GM19240 (cell line): Measurements from ENCODE around the gene ARL4A.
"Not testable (repeated sequence)": the region's sequence is repeated elsewhere in the genome, so short reads cannot be mapped to it uniquely, and the experiment has no call there.

ENCODE experiments used
- DNase-seq: peaks from one replicate; pipeline ENCODE4 v3.0.0; 2011; ENCODE audit warnings: low spot score; ENCODE audit not compliant: insufficient read length

Gene ARL4A

GRCh38 chr7:12686891-12687717 lies at the start of gene ARL4A:
ARL4A (plus strand) TSS chr7:12687633; CDS start chr7:12688255, 622 bp downstream.
- peak; percentile 49 for DNase-seq

GRCh38 chr7:12637819-12638592 lies 49.4 kb upstream of the ARL4A start:
- DNase-seq, result no peak

- no peak for DNase-seq
Measured at GRCh38 chr7:12638851-12639456, 48.5 kb upstream of the ARL4A start.

GRCh38 chr7:12640299-12641096 lies 46.9 kb upstream of the ARL4A start:
- no peak for DNase-seq

GRCh38 chr7:12641196-12641595 lies 46.2 kb upstream of the ARL4A start:
- no peak for DNase-seq

GRCh38 chr7:12642508-12642907 lies 44.9 kb upstream of the ARL4A start:
- DNase-seq, result no peak

GRCh38 chr7:12643001-12643643 lies 44.3 kb upstream of the ARL4A start:
- no peak for DNase-seq

- no peak for DNase-seq
Measured at GRCh38 chr7:12643644-12644043, 43.8 kb upstream of the ARL4A start.

- DNase-seq, result not testable (repeated sequence)
Measured at GRCh38 chr7:12645212-12645611, 42.2 kb upstream of the ARL4A start.

GRCh38 chr7:12646139-12646538 lies 41.3 kb upstream of the ARL4A start:
- DNase-seq, result no peak

GRCh38 chr7:12647364-12648219 lies 39.8 kb upstream of the ARL4A start:
- DNase-seq, result no peak

- no peak for DNase-seq
Measured at GRCh38 chr7:12648704-12649261, 38.6 kb upstream of the ARL4A start.

GRCh38 chr7:12649348-12649747 lies 38.1 kb upstream of the ARL4A start:
- DNase-seq, result no peak

- no peak for DNase-seq
Measured at GRCh38 chr7:12650080-12650479, 37.4 kb upstream of the ARL4A start.

- no peak for DNase-seq
Measured at GRCh38 chr7:12653110-12653509, 34.3 kb upstream of the ARL4A start.

GRCh38 chr7:12653518-12653917 lies 33.9 kb upstream of the ARL4A start:
- DNase-seq, result no peak

- no peak for DNase-seq
Measured at GRCh38 chr7:12655161-12655560, 32.3 kb upstream of the ARL4A start.

- not testable (repeated sequence) for DNase-seq
Measured at GRCh38 chr7:12660423-12660822, 27.0 kb upstream of the ARL4A start.

GRCh38 chr7:12660986-12661385 lies 26.4 kb upstream of the ARL4A start:
- DNase-seq, result not testable (repeated sequence)

GRCh38 chr7:12661581-12661980 lies 25.9 kb upstream of the ARL4A start:
- no peak for DNase-seq
